HepG2 (cell line): ENCODE results near the gene CHRM5. TPM values are rescaled to one million over a fixed set of nuclear protein-coding genes. Genes with fewer than 3 reads are reported as not detected.

ENCODE experiments used
- ATAC-seq: fragments of 200-7000 bp; cut with Tn5 transposase; 3 replicates; pipeline ENCODE4 v1.9.1; 2020; ENCODE audit warnings: mild to moderate bottlenecking, moderate library complexity
- BruUV-seq: library from RNA; stranded (reverse); fragments of 400-500 nt; replicated peaks from 2 replicates; lab custom pipeline; 2021; lab: Mats Ljungman, UMichigan
- CTCF ChIA-PET: fragments of 300-600 bp; formaldehyde crosslinking; extraction: SDS; loops from one replicate; lab custom pipeline; 2021; ENCODE audit warnings: low total read pairs, inconsistent platforms, low intra/inter-chr PET ratio; lab: Yijun Ruan, JAX
- POLR2A ChIA-PET: fragments of 350-600 bp; sonication (Branson Sonifier 250); formaldehyde crosslinking; loops from one replicate; lab custom pipeline; 2020; ENCODE audit warnings: antibody characterized with exemption, inconsistent platforms; lab: Yijun Ruan, JAX
- DNase-seq: peaks from one replicate; pipeline ENCODE4 v3.0.0-alpha.2; 2015; ENCODE audit warnings: low spot score
- FAIRE-seq: peaks from 3 replicates; lab custom pipeline; 2011; peaks lifted over from hg19 to GRCh38; lab: Jason Lieb, UNC
- H2AFZ ChIP-seq: one replicate; pipeline ENCODE4 v1.6.1; 2011; ENCODE audit warnings: low read length, inconsistent platforms
- H3K27ac ChIP-seq: fragments of 300-600 bp; 3 replicates; pipeline ENCODE4 v1.8.0; 2011; ENCODE audit warnings: mixed run types, mild to moderate bottlenecking, mixed read lengths, low read length, inconsistent platforms; ENCODE audit not compliant: insufficient read depth; ENCODE audit errors: extremely low read length
- H3K27me3 ChIP-seq, 2 experiments: fragments of 200-600 bp in 1 of 2; 2 replicates in 1 of 2; 3 replicates in 1 of 2; pipeline versions ENCODE4 v1.6.0 to v1.8.0; 2011; ENCODE audit warnings: low read length in 2 of 2, mild to moderate bottlenecking in 2 of 2, moderate library complexity in 2 of 2, inconsistent platforms in 1 of 2; ENCODE audit not compliant: insufficient read depth in 2 of 2, control insufficient read depth in 1 of 2
- H3K36me3 ChIP-seq, 2 experiments: fragments of 200-600 bp in 1 of 2; replicated peaks in 1 of 2; 2 replicates in 1 of 2; 3 replicates in 1 of 2; pipeline versions ENCODE4 v1.5.1 to v1.8.0; 2011; ENCODE audit warnings: low read length in 2 of 2, inconsistent platforms in 1 of 2; ENCODE audit not compliant: insufficient read depth in 2 of 2, control insufficient read depth in 1 of 2
- H3K4me1 ChIP-seq: 2 replicates; pipeline ENCODE4 v1.5.1; 2012; ENCODE audit warnings: low read length, inconsistent platforms; ENCODE audit not compliant: insufficient read depth
- H3K4me2 ChIP-seq: 2 replicates; pipeline ENCODE4 v1.6.0; 2011; ENCODE audit warnings: low read depth, low read length, inconsistent platforms
- H3K4me3 ChIP-seq, 3 experiments: fragments of 200-600 bp in 1 of 3; sonication (generic), shearing (Covaris generic) in 1 of 3; replicated peaks in 1 of 3; 2 replicates each; pipeline ENCODE4 v1.5.1; 2011 to 2016; ENCODE audit warnings: low read length in 3 of 3, inconsistent platforms in 2 of 3, low read depth in 2 of 3, mild to moderate bottlenecking in 2 of 3, control low read depth in 1 of 3, mixed read lengths in 1 of 3; ENCODE audit not compliant: insufficient read depth in 1 of 3
- H3K79me2 ChIP-seq: one replicate; pipeline ENCODE4 v1.6.1; 2011; ENCODE audit warnings: low read length, inconsistent platforms; ENCODE audit not compliant: insufficient read depth
- H3K9ac ChIP-seq: 2 replicates; pipeline ENCODE4 v1.6.0; 2011; ENCODE audit warnings: mild to moderate bottlenecking, low read depth, low read length, inconsistent platforms; ENCODE audit not compliant: insufficient read depth
- H3K9me3 ChIP-seq: 2 replicates; pipeline ENCODE4 v1.5.1; 2012; ENCODE audit warnings: mild to moderate bottlenecking, low read length
- H4K20me1 ChIP-seq: 2 replicates; pipeline ENCODE4 v1.6.0; 2011; ENCODE audit warnings: inconsistent platforms, mild to moderate bottlenecking, low read length, moderate library complexity; ENCODE audit not compliant: insufficient read depth
- CTCF ChIP-seq: sonication (generic); formaldehyde crosslinking; IDR thresholded peaks from 2 replicates; pipeline ENCODE4 v1.5.0; 2020; ENCODE audit warnings: mild to moderate bottlenecking, missing genetic modification reagents, moderate library complexity
- FOXA3 ChIP-seq: IDR thresholded peaks from 2 replicates; pipeline ENCODE4 v1.6.1; 2016; ENCODE audit warnings: missing genetic modification reagents, missing compliant biosample characterization
- GPBP1L1 ChIP-seq: sonication (generic); formaldehyde crosslinking; IDR thresholded peaks from 2 replicates; pipeline ENCODE4 v1.5.0; 2020; ENCODE audit warnings: mild to moderate bottlenecking, missing genetic modification reagents
- GTF2F1 ChIP-seq: fragments of 150-350 bp; IDR thresholded peaks from 2 replicates; pipeline ENCODE4 v1.6.1; 2014; ENCODE audit warnings: low read length
- HES4 ChIP-seq: sonication (generic); formaldehyde crosslinking; IDR thresholded peaks from 2 replicates; pipeline ENCODE4 v1.9.0; 2021; ENCODE audit warnings: mild to moderate bottlenecking, missing genetic modification reagents, borderline replicate concordance
- KDM4B ChIP-seq: sonication (generic); formaldehyde crosslinking; IDR thresholded peaks from 2 replicates; pipeline ENCODE4 v1.4.0; 2020; ENCODE audit warnings: missing genetic modification reagents
- NR0B2 ChIP-seq: sonication (generic); formaldehyde crosslinking; IDR thresholded peaks from 2 replicates; pipeline ENCODE4 v1.4.0; 2020; ENCODE audit warnings: mild to moderate bottlenecking, missing genetic modification reagents
- PLRG1 ChIP-seq: fragments of 450-650 bp; conservative IDR thresholded peaks from 2 replicates; pipeline ENCODE4 v1.6.1; 2016
- SUZ12 ChIP-seq: fragments of 150-350 bp; IDR thresholded peaks from 2 replicates; pipeline ENCODE4 v1.6.1; 2014; ENCODE audit warnings: low read depth, low read length
- TBX2 ChIP-seq: sonication (generic); formaldehyde crosslinking; IDR thresholded peaks from 2 replicates; pipeline ENCODE4 v1.5.0; 2020; ENCODE audit warnings: missing genetic modification reagents, mild to moderate bottlenecking, borderline replicate concordance
- TBX3 ChIP-seq: fragments of 450-650 bp; IDR thresholded peaks from 2 replicates; pipeline ENCODE4 v1.6.1; 2017; ENCODE audit warnings: antibody characterized with exemption, mild to moderate bottlenecking, inconsistent platforms, borderline replicate concordance
- ZBTB38 ChIP-seq: sonication (generic); formaldehyde crosslinking; IDR thresholded peaks from 2 replicates; pipeline ENCODE4 v1.5.1; 2020; ENCODE audit warnings: mild to moderate bottlenecking, missing genetic modification reagents
- ZFAT ChIP-seq: sonication (generic); formaldehyde crosslinking; conservative IDR thresholded peaks from 2 replicates; pipeline ENCODE4 v1.8.1; 2023; ENCODE audit warnings: missing genetic modification reagents, inconsistent platforms
- ZNF430 ChIP-seq: sonication (generic); formaldehyde crosslinking; IDR thresholded peaks from 2 replicates; pipeline ENCODE4 v1.9.0; 2021; ENCODE audit warnings: mild to moderate bottlenecking, missing genetic modification reagents
- ZNF660 ChIP-seq: sonication (generic); formaldehyde crosslinking; IDR thresholded peaks from 2 replicates; pipeline ENCODE4 v1.5.1; 2020; ENCODE audit warnings: mild to moderate bottlenecking, low read depth, missing genetic modification reagents, borderline replicate concordance
- ZNF816 ChIP-seq: sonication (generic); formaldehyde crosslinking; IDR thresholded peaks from 2 replicates; pipeline ENCODE4 v1.8.0; 2022; ENCODE audit warnings: missing genetic modification reagents, mild to moderate bottlenecking, borderline replicate concordance
- ZSCAN9 ChIP-seq: IDR thresholded peaks from 2 replicates; pipeline ENCODE4 v1.6.1; 2016; ENCODE audit warnings: borderline replicate concordance
- WGBS: methylation state at CpG from one replicate; pipeline ENCODE4 v1.1.6; 2017; ENCODE audit warnings: low lambda C conversion rate; 5-methylcytosine and 5-hydroxymethylcytosine counted together
- in situ Hi-C: cut with HindIII; loops from 2 replicates; pipeline ENCODE4 v1.10.0; 2017; ENCODE audit warnings: low pct_unique_long_range_greater_than_20kb; ENCODE audit not compliant: extremely low pct_ligation_motif_present
- intact Hi-C: fragments of 100-400 bp; cut with micrococcal nuclease; formaldehyde crosslinking; loops from one replicate; pipeline ENCODE4 v1.10.0; 2022; ENCODE audit not compliant: unreplicated experiment
- polyA plus RNA-seq, 8 experiments: library from polyadenylated mRNA; depleted of rRNA in 3 of 8; stranded (reverse) in 7 of 8; unstranded in 1 of 8; fragments of >200 nt; fragmentation: Illumina TruSeq in 4 of 8; extraction: Trizol in 4 of 8; gene quantifications; 2 replicates each; pipeline versions ENCODE4 v1.2.1 to v1.2.3, GENCODE V29; 2011 to 2016; ENCODE audit warnings: low read depth in 4 of 8, missing spikeins in 1 of 8, mixed read lengths in 1 of 8; ENCODE audit not compliant: insufficient read depth in 1 of 8
- total RNA-seq, 5 experiments: library from RNA; depleted of rRNA; stranded (reverse); fragments of >200 nt; fragmentation: Illumina TruSeq; extraction: Trizol; gene quantifications; 2 replicates each; pipeline ENCODE4 v1.2.3, GENCODE V29; 2016; ENCODE audit warnings: low read depth in 1 of 5

CHRM5 gene
- total and polyA plus RNA-seq, 2 of the 13 experiments (the other 11 are each of a cell fraction or from before 2014, with no cell fraction given), result not detected

GRCh38 chr15:34031987-34032760 is 63.9 kb downstream of the CHRM5 start (continued):
- no peak for TF ChIP-seq SUZ12
- no peak for TF ChIP-seq ZSCAN9 (CRISPR knock-in tag)
- TF ChIP-seq TBX3, result no peak
- TF ChIP-seq ZNF430 (CRISPR knock-in tag), result no peak
- TF ChIP-seq ZNF660 (CRISPR knock-in tag), result no peak
- TF ChIP-seq KDM4B (CRISPR knock-in tag), result no peak
- TF ChIP-seq FOXA3 (CRISPR knock-in tag), result no peak
- TF ChIP-seq NR0B2 (CRISPR knock-in tag), result no peak
- no peak for TF ChIP-seq HES4

- Histone ChIP-seq H2AFZ (peak overlapping the region; percentile 25), H4K20me1 (no peaks in the 10 kb centered on the region), H3K9me3 (no peaks in the 10 kb centered on the region), H3K4me2 (peak overlapping the region; percentile 80), H3K27ac (peak overlapping the region; percentile 83), H3K36me3 (no peaks in the 10 kb centered on the region), H3K9ac (peak overlapping the region; percentile 79), H3K4me3 (peak overlapping the region; percentile 79 to 96 (median 93)), H3K79me2 (peaks cover 4% of the 10 kb centered on the region), H3K27me3 (no peaks in the 10 kb centered on the region; a peak in 1 of 5 replicates), H3K4me1 (peaks cover 24% of the 10 kb centered on the region)
- in situ Hi-C loops (no loop called here), intact Hi-C loops (no loop called here)
- 12% methylated on average over 6 of the region's 70 CpGs for WGBS
- CTCF ChIA-PET, result no interaction called here
- ATAC-seq (peak; percentile 92), FAIRE-seq (no peak), DNase-seq (peak; percentile 55)
- BruUV-seq, result no TSS peak
- POLR2A ChIA-PET, result interaction anchor here (1.1 kb wide), 1 partner anchor 171 kb away, joined by 6 read pairs; the partner anchor contains the start of gene KATNBL1
- TF ChIP-seq CTCF (CRISPR knock-in tag) (no peak), GPBP1L1 (CRISPR knock-in tag) (no peak), PLRG1 (no peak), ZBTB38 (CRISPR knock-in tag) (peak; percentile 34; the same call in 1 of the 2 replicates), ZFAT (CRISPR knock-in tag) (no peak), TBX2 (no peak), GTF2F1 (no peak), ZNF816 (CRISPR knock-in tag) (0 out of 2 replicates have a peak, but pooled peaks have one; percentile 33)
Observed at GRCh38 chr15:34038023-34038870, 70.0 kb downstream of the CHRM5 start.
